Progenitor cell of endocrine pancreas (in vitro differentiated cells): ENCODE measurements around the gene LILRA2. TPM values are rescaled to one million over a fixed set of nuclear protein-coding genes. Genes with fewer than 3 reads are reported as not detected.

ENCODE experiments used
- DNase-seq: peaks from one replicate; pipeline ENCODE4 v3.0.0; 2021; ENCODE audit warnings: low spot score; ENCODE audit not compliant: unreplicated experiment
- H3K27ac Mint-ChIP-seq: 2 replicates; pipeline ENCODE4 v1.8.0; 2021; ENCODE audit warnings: mild to moderate bottlenecking, moderate library complexity, mixed read lengths
- H3K27me3 Mint-ChIP-seq: 2 replicates; pipeline ENCODE4 v1.8.0; 2021; ENCODE audit warnings: mixed read lengths
- H3K36me3 Mint-ChIP-seq: 2 replicates; pipeline ENCODE4 v1.8.0; 2022; ENCODE audit warnings: mixed read lengths; ENCODE audit not compliant: insufficient read depth
- H3K4me1 Mint-ChIP-seq: 2 replicates; pipeline ENCODE4 v1.8.0; 2021; ENCODE audit warnings: low read depth, mixed read lengths
- H3K4me3 Mint-ChIP-seq: 2 replicates; pipeline ENCODE4 v1.8.0; 2021; ENCODE audit warnings: low read depth, mild to moderate bottlenecking, moderate library complexity, mixed read lengths
- H3K9me3 Mint-ChIP-seq: 2 replicates; pipeline ENCODE4 v1.8.0; 2021; ENCODE audit warnings: low read depth, mixed read lengths
- CTCF ChIP-seq: fragments of 200-600 bp; sonication (generic); IDR thresholded peaks from one replicate; pipeline ENCODE4 v1.5.0; 2021; ENCODE audit warnings: antibody characterized with exemption, mild to moderate bottlenecking; ENCODE audit not compliant: unreplicated experiment
- total RNA-seq: library from RNA; stranded (reverse); gene quantifications from 2 replicates; pipeline ENCODE4 v1.2.1, GENCODE V29; 2021

Gene LILRA2
- total RNA-seq, 1 donor from 2014 or later = not detected

- peaks cover 47% of the 10 kb centered on the region for H3K9me3 Mint-ChIP-seq
- no peaks in the 10 kb centered on the region for H3K27me3 Mint-ChIP-seq
- no peak overlapping the region for H3K27ac Mint-ChIP-seq
- no peak for DNase-seq
- H3K4me3 Mint-ChIP-seq = no peak overlapping the region
- TF ChIP-seq CTCF = no peak
- no peaks in the 10 kb centered on the region for H3K36me3 Mint-ChIP-seq
- no peaks in the 10 kb centered on the region for H3K4me1 Mint-ChIP-seq
These were observed 40.1 kb upstream of the LILRA2 start for GRCh38 chr19:54533476-54533875.

GRCh38 chr19:54534156-54534555 is 39.4 kb upstream of the LILRA2 start:
- Mint-ChIP-seq H3K36me3 (no peaks in the 10 kb centered on the region), H3K27ac (no peak overlapping the region), H3K4me1 (no peaks in the 10 kb centered on the region), H3K4me3 (no peak overlapping the region), H3K9me3 (peaks cover 44% of the 10 kb centered on the region), H3K27me3 (no peaks in the 10 kb centered on the region)
- no peak for DNase-seq
- TF ChIP-seq CTCF = no peak

GRCh38 chr19:54535601-54536000 is 38.0 kb upstream of the LILRA2 start:
- no peak overlapping the region for H3K27ac Mint-ChIP-seq
- TF ChIP-seq CTCF = no peak
- peaks cover 43% of the 10 kb centered on the region for H3K9me3 Mint-ChIP-seq
- DNase-seq = no peak
- H3K36me3 Mint-ChIP-seq = no peaks in the 10 kb centered on the region
- no peak overlapping the region for H3K4me3 Mint-ChIP-seq
- H3K4me1 Mint-ChIP-seq = no peaks in the 10 kb centered on the region
- H3K27me3 Mint-ChIP-seq = no peaks in the 10 kb centered on the region

- H3K4me3 Mint-ChIP-seq = no peak overlapping the region
- H3K4me1 Mint-ChIP-seq = no peaks in the 10 kb centered on the region
- no peak for DNase-seq
- H3K27me3 Mint-ChIP-seq = no peaks in the 10 kb centered on the region
- no peaks in the 10 kb centered on the region for H3K36me3 Mint-ChIP-seq
- no peak overlapping the region for H3K27ac Mint-ChIP-seq
- peaks cover 51% of the 10 kb centered on the region for H3K9me3 Mint-ChIP-seq
- no peak for TF ChIP-seq CTCF
These were observed 36.6 kb upstream of the LILRA2 start for GRCh38 chr19:54536956-54537355.

- no peak overlapping the region for H3K27ac Mint-ChIP-seq
- H3K4me1 Mint-ChIP-seq = no peaks in the 10 kb centered on the region
- H3K4me3 Mint-ChIP-seq = no peak overlapping the region
- peaks cover 5% of the 10 kb centered on the region for H3K36me3 Mint-ChIP-seq
- no peak for DNase-seq
- H3K27me3 Mint-ChIP-seq = no peaks in the 10 kb centered on the region
- TF ChIP-seq CTCF = no peak
- peaks cover 64% of the 10 kb centered on the region for H3K9me3 Mint-ChIP-seq
These were observed 31.9 kb upstream of the LILRA2 start for GRCh38 chr19:54541712-54542111.
